Measurements from ENCODE around the gene STK35. TPM values are rescaled to one million over a fixed set of nuclear protein-coding genes. Genes with fewer than 3 reads are reported as not detected.

Gene STK35
- total RNA-seq, 4 donors from 2014 or later, result 24.3 to 39.6 (median 36.3) TPM

- Histone ChIP-seq H3K9me3 (no peaks in the 10 kb centered on the region), H3K27ac (no peak overlapping the region), H3K4me3 (no peak overlapping the region), H3K4me1 (no peaks in the 10 kb centered on the region), H3K36me3 (no peaks in the 10 kb centered on the region), H3K27me3 (no peaks in the 10 kb centered on the region)
- no peak for DNase-seq
- no peak for TF ChIP-seq POLR2A (IDR thresholded peaks at IDR 0.05)
These were observed 7.7 kb upstream of the STK35 start for GRCh38 chr20:2093883-2094282.

- H3K4me3 ChIP-seq, result peak overlapping the region; percentile 66 to 91 (median 82)
- H3K36me3 ChIP-seq, result peaks cover 0 to 4% (median 0%) of the 10 kb centered on the region in 3 donors
- no peaks in the 10 kb centered on the region for H3K27me3 ChIP-seq
- no peaks in the 10 kb centered on the region for H3K9me3 ChIP-seq
- peak overlapping the region; percentile 95 to 99 (median 98) for H3K27ac ChIP-seq
- H3K4me1 ChIP-seq, result peaks cover 5 to 38% (median 19%) of the 10 kb centered on the region in 4 donors
- peak; percentile 89 to 95 (median 91) for DNase-seq
- peak in 3 of 6 experiments; percentile 18 to 33 (median 29) for TF ChIP-seq CTCF (IDR thresholded peaks at IDR 0.05)
- peak; percentile 29 to 39 for TF ChIP-seq POLR2A (IDR thresholded peaks at IDR 0.05)
These were observed 398 bp downstream of the STK35 start for GRCh38 chr20:2101865-2102584.

- TF ChIP-seq CTCF (IDR thresholded peaks at IDR 0.05) (no peak), POLR2A (IDR thresholded peaks at IDR 0.05) (peak; percentile 65 to 73)
- peaks cover 5 to 46% (median 19%) of the 10 kb centered on the region in 4 donors for H3K4me1 ChIP-seq
- H3K27ac ChIP-seq, result peak overlapping the region; percentile 95 to 99 (median 98)
These were observed 1.2 kb downstream of the STK35 start for GRCh38 chr20:2102585-2103460.

GRCh38 chr20:2103461-2104153, 2.0 kb downstream of the STK35 start:
- TF ChIP-seq CTCF (IDR thresholded peaks at IDR 0.05) (no peak), POLR2A (IDR thresholded peaks at IDR 0.05) (no peak)
- Histone ChIP-seq H3K36me3 (peaks cover 0 to 7% (median 0%) of the 10 kb centered on the region in 3 donors), H3K27ac (peak overlapping the region; percentile 95 to 99 (median 98)), H3K9me3 (no peaks in the 10 kb centered on the region), H3K4me1 (peaks cover 5 to 52% (median 19%) of the 10 kb centered on the region in 4 donors), H3K27me3 (no peaks in the 10 kb centered on the region), H3K4me3 (peak overlapping the region; percentile 66 to 91 (median 82))
- no peak for DNase-seq

More at GRCh38 chr20:2102585-2103460, 1.2 kb downstream of the STK35 start:
- H3K4me3 ChIP-seq, result peak overlapping the region; percentile 66 to 91 (median 82)
- peaks cover 0 to 7% (median 0%) of the 10 kb centered on the region in 3 donors for H3K36me3 ChIP-seq
- DNase-seq, result peak; percentile 82 to 93 (median 91)
- H3K27me3 ChIP-seq, result no peaks in the 10 kb centered on the region
- no peaks in the 10 kb centered on the region for H3K9me3 ChIP-seq

GRCh38 chr20:2104236-2104635, 2.6 kb downstream of the STK35 start:
- H3K27ac ChIP-seq, result peak overlapping the region in 1 of 4 donors; percentile 99
- DNase-seq, result no peak
- no peaks in the 10 kb centered on the region for H3K27me3 ChIP-seq
- peak overlapping the region; percentile 66 to 91 (median 82) for H3K4me3 ChIP-seq
- TF ChIP-seq POLR2A (IDR thresholded peaks at IDR 0.05), result no peak
- TF ChIP-seq CTCF (IDR thresholded peaks at IDR 0.05), result no peak
- no peaks in the 10 kb centered on the region for H3K9me3 ChIP-seq
- H3K36me3 ChIP-seq, result peaks cover 0 to 7% (median 0%) of the 10 kb centered on the region in 3 donors
- peaks cover 5 to 59% (median 20%) of the 10 kb centered on the region in 4 donors for H3K4me1 ChIP-seq

Data from Peyer's patch (tissue), 4 donors.